HCT116 (cell line): Measurements from ENCODE around the gene SNAPC1. TPM values are rescaled to one million over a fixed set of nuclear protein-coding genes. Genes with fewer than 3 reads are reported as not detected.

Experiments
- ATAC-seq: fragments of 200-7000 bp; cut with Tn5 transposase; 2 replicates; pipeline ENCODE4 v1.9.1; 2020; ENCODE audit warnings: mild to moderate bottlenecking, moderate library complexity
- BruUV-seq: library from RNA; stranded (reverse); fragments of 400-500 nt; replicated peaks from 2 replicates; lab custom pipeline; 2021; lab: Mats Ljungman, UMichigan
- CTCF ChIA-PET: fragments of 300-600 bp; sonication (Branson Sonifier 250); formaldehyde crosslinking; loops from one replicate; lab custom pipeline; 2021; ENCODE audit warnings: antibody characterized with exemption; lab: Charles Lee
- POLR2A ChIA-PET: fragments of 300-600, 350-600 bp; sonication (Branson Sonifier 250); formaldehyde crosslinking; loops from one replicate; lab custom pipeline; 2021; ENCODE audit warnings: antibody characterized with exemption; lab: Charles Lee
- RAD21 ChIA-PET, 2 experiments: fragments of 300-600 bp; sonication (Branson Sonifier 250); formaldehyde crosslinking; loops; one replicate each; lab custom pipeline; 2023; ENCODE audit warnings: low total read pairs in 2 of 2; ENCODE audit not compliant: uncharacterized antibody in 2 of 2, unreplicated experiment in 2 of 2, low non-redundant PET in 1 of 2; lab: Charles Lee
- DNase-seq: peaks from one replicate; pipeline ENCODE4 v3.0.0-alpha.2; 2010; ENCODE audit warnings: low read depth, low spot score
- H2AFZ ChIP-seq: fragments of 200-600 bp; shearing (Covaris generic), sonication (generic); 2 replicates; pipeline ENCODE4 v1.6.1; 2017; ENCODE audit warnings: low read depth, mixed run types, mixed read lengths, antibody characterized with exemption, low read length; ENCODE audit not compliant: poor library complexity, severe bottlenecking
- H3K27ac ChIP-seq: 2 replicates; pipeline ENCODE4 v1.5.1; 2012; ENCODE audit warnings: low read depth, low read length
- H3K27me3 ChIP-seq: fragments of 200-600 bp; sonication (generic); 2 replicates; pipeline ENCODE4 v1.6.1; 2016; ENCODE audit warnings: mixed run types, low read length, mixed read lengths; ENCODE audit not compliant: insufficient read depth
- H3K36me3 ChIP-seq, 2 experiments: fragments of 200-500 bp in 1 of 2; fragments of 200-600 bp in 1 of 2; sonication (Bioruptor generic) in 1 of 2; sonication (generic) in 1 of 2; 2 replicates each; pipeline versions ENCODE4 v1.5.1 to v1.6.1; 2014 to 2016; ENCODE audit warnings: low read length in 2 of 2, inconsistent platforms in 1 of 2, mixed read lengths in 1 of 2, mixed run types in 1 of 2; ENCODE audit not compliant: insufficient read depth in 2 of 2, control insufficient read depth in 1 of 2
- H3K4me1 ChIP-seq, 2 experiments: fragments of 200-600 bp in 1 of 2; sonication (generic) in 1 of 2; 2 replicates each; pipeline versions ENCODE4 v1.5.1 to v1.6.1; 2012 to 2017; ENCODE audit warnings: low read length in 2 of 2, inconsistent platforms in 1 of 2, mild to moderate bottlenecking in 1 of 2, mixed read lengths in 1 of 2, mixed run types in 1 of 2, moderate library complexity in 1 of 2; ENCODE audit not compliant: insufficient read depth in 2 of 2, control insufficient read depth in 1 of 2
- H3K4me2 ChIP-seq: fragments of 200-600 bp; sonication (generic); 2 replicates; pipeline ENCODE4 v1.6.1; 2017; ENCODE audit warnings: mixed run types, low read length, mixed read lengths
- H3K4me3 ChIP-seq, 2 experiments: fragments of 200-600 bp in 1 of 2; sonication (generic) in 1 of 2; replicated peaks in 1 of 2; 2 replicates each; pipeline ENCODE4 v1.5.1; 2011 to 2016; ENCODE audit warnings: low read length in 2 of 2, control low read depth in 1 of 2, low read depth in 1 of 2, mild to moderate bottlenecking in 1 of 2, mixed read lengths in 1 of 2, mixed run types in 1 of 2
- H3K79me2 ChIP-seq: fragments of 200-600 bp; sonication (generic); 2 replicates; pipeline ENCODE4 v1.6.1; 2017; ENCODE audit warnings: mild to moderate bottlenecking, mixed run types, low read length, moderate library complexity, mixed read lengths; ENCODE audit not compliant: insufficient read depth
- H3K9ac ChIP-seq: fragments of 200-600 bp; sonication (generic); 2 replicates; pipeline ENCODE4 v1.6.1; 2016; ENCODE audit warnings: low read length, mixed read lengths
- H3K9me2 ChIP-seq: fragments of 200-600 bp; sonication (generic), shearing (Covaris generic); 2 replicates; pipeline ENCODE4 v1.6.1; 2017; ENCODE audit warnings: mixed run types, mild to moderate bottlenecking, moderate library complexity; ENCODE audit not compliant: insufficient read depth
- H3K9me3 ChIP-seq, 2 experiments: fragments of 200-500 bp in 1 of 2; fragments of 200-600 bp in 1 of 2; sonication (Bioruptor generic) in 1 of 2; sonication (generic) in 1 of 2; 2 replicates each; pipeline ENCODE4 v1.6.1; 2014 to 2017; ENCODE audit warnings: low read length in 2 of 2, mixed read lengths in 2 of 2, inconsistent platforms in 1 of 2, low read depth in 1 of 2, mild to moderate bottlenecking in 1 of 2, mixed run types in 1 of 2, moderate library complexity in 1 of 2; ENCODE audit not compliant: control insufficient read depth in 1 of 2, insufficient read depth in 1 of 2
- H4K20me1 ChIP-seq: fragments of 200-600 bp; sonication (generic), shearing (Covaris generic); 2 replicates; pipeline ENCODE4 v1.6.1; 2017; ENCODE audit warnings: mixed run types, mild to moderate bottlenecking, moderate library complexity; ENCODE audit not compliant: insufficient read depth
- CTCF ChIP-seq, 3 experiments: fragments of 200-600 bp in 1 of 3; sonication (generic) in 1 of 3; IDR thresholded peaks in 2 of 3; conservative IDR thresholded peaks in 1 of 3; 2 replicates each; pipeline ENCODE4 v1.5.1; 2012 to 2017; ENCODE audit warnings: low read depth in 2 of 3, low read length in 2 of 3, antibody characterized with exemption in 1 of 3, borderline replicate concordance in 1 of 3, control low read depth in 1 of 3, mild to moderate bottlenecking in 1 of 3, mixed read lengths in 1 of 3, mixed run types in 1 of 3, moderate library complexity in 1 of 3; ENCODE audit not compliant: insufficient read depth in 1 of 3
- EGR1 ChIP-seq: IDR thresholded peaks from 2 replicates; pipeline ENCODE4 v1.6.1; 2012; ENCODE audit warnings: low read depth
- EZH2phosphoT487 ChIP-seq: fragments of 200-600 bp; IDR thresholded peaks from 2 replicates; pipeline ENCODE4 v1.6.1; 2018; ENCODE audit warnings: antibody characterized with exemption, borderline replicate concordance
- FOSL1 ChIP-seq: IDR thresholded peaks from 2 replicates; pipeline ENCODE4 v1.6.1; 2012; ENCODE audit warnings: low read depth
- RAD21 ChIP-seq: IDR thresholded peaks from 2 replicates; pipeline ENCODE4 v1.6.1; 2012; ENCODE audit warnings: low read depth, mild to moderate bottlenecking
- REST ChIP-seq: IDR thresholded peaks from 2 replicates; pipeline ENCODE4 v1.6.1; 2012; ENCODE audit warnings: low read depth
- SRF ChIP-seq: IDR thresholded peaks from 2 replicates; pipeline ENCODE4 v1.6.1; 2012; ENCODE audit warnings: low read depth
- TCF7L2 ChIP-seq: IDR thresholded peaks from 2 replicates; pipeline ENCODE4 v1.7.0; 2011; ENCODE audit warnings: borderline replicate concordance, inconsistent platforms; ENCODE audit not compliant: insufficient read depth, insufficient read length; ENCODE audit errors: extremely low read depth
- ZNF274 ChIP-seq: fragments of 200-500 bp; sonication (Bioruptor generic); IDR thresholded peaks from 2 replicates; pipeline ENCODE4 v1.6.1; 2014; ENCODE audit warnings: mild to moderate bottlenecking, low read depth, low read length, inconsistent platforms
- intact Hi-C: fragments of 100-400 bp; cut with micrococcal nuclease; formaldehyde crosslinking; loops from 2 replicates; pipeline ENCODE4 v1.10.0; 2022
- total RNA-seq: library from RNA; stranded (reverse); gene quantifications from one replicate; pipeline ENCODE4 v1.2.1, GENCODE V29; 2021; ENCODE audit not compliant: unreplicated experiment
- TF ChIP-seq, protein P1 (sequence below): IDR thresholded peaks from 2 replicates; pipeline ENCODE4 v1.6.1; 2012

Gene SNAPC1
- total RNA-seq, 1 experiment from 2014 or later, result 8.2 TPM

GRCh38 chr14:61746881-61747280, 15.3 kb upstream of the SNAPC1 start:
- ATAC-seq (no peak), DNase-seq (no peak)
- no peak overlapping the region for H3K4me3 ChIP-seq
- ChIA-PET CTCF (no interaction called here), RAD21 (interaction anchor here in 1 of 2 experiments (0.9 kb wide), 1 partner anchor 15 kb away, joined by 3 read pairs; the partner anchor contains the start of gene SNAPC1), POLR2A (no interaction called here)
- no peak overlapping the region for H2AFZ ChIP-seq
- no peaks in the 10 kb centered on the region for H3K9me2 ChIP-seq
- H3K36me3 ChIP-seq, result peaks cover 30 to 38% of the 10 kb centered on the region in 2 experiments
- BruUV-seq, result no TSS peak
- H3K9ac ChIP-seq, result no peak overlapping the region
- TF ChIP-seq, protein P1, sequence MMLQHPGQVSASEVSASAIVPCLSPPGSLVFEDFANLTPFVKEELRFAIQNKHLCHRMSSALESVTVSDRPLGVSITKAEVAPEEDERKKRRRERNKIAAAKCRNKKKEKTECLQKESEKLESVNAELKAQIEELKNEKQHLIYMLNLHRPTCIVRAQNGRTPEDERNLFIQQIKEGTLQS, result no peak
- no peak for TF ChIP-seq REST
- no peak for TF ChIP-seq RAD21
- no peak for TF ChIP-seq TCF7L2
- TF ChIP-seq ZNF274, result no peak
- TF ChIP-seq SRF, result no peak
- no peak for TF ChIP-seq EZH2phosphoT487
- TF ChIP-seq EGR1, result no peak
- TF ChIP-seq FOSL1, result no peak
- TF ChIP-seq CTCF (IDR thresholded peaks at IDR 0.05 in 2 of 3, conservative IDR thresholded peaks at IDR 0.05 in 1 of 3; ENCODE audit: borderline replicate concordance in 1 of 3, insufficient read depth in 1 of 3, low read depth in 2 of 3, low read length in 2 of 3), result no peak
- H3K27me3 ChIP-seq, result no peaks in the 10 kb centered on the region
- no peaks in the 10 kb centered on the region for H3K9me3 ChIP-seq
- H4K20me1 ChIP-seq, result no peaks in the 10 kb centered on the region
- H3K4me1 ChIP-seq, result peaks cover 8 to 22% of the 10 kb centered on the region in 2 experiments; a peak in 3 of 4 replicates
- peaks cover 51% of the 10 kb centered on the region; the same call in 1 of the 2 replicates for H3K79me2 ChIP-seq
- intact Hi-C loops, result no loop called here
- no peak overlapping the region for H3K27ac ChIP-seq
- no peak overlapping the region for H3K4me2 ChIP-seq
